Hepatocyte (in vitro differentiated cells): ENCODE results near the gene SLC39A11. TPM values are rescaled to one million over a fixed set of nuclear protein-coding genes. Genes with fewer than 3 reads are reported as not detected.
A peak's percentile ranks its signal among the peaks of the same experiment; 100 is the strongest.

Source experiments
- DNase-seq: peaks from one replicate; pipeline ENCODE4 v3.0.0-alpha.2; 2016; ENCODE audit warnings: low spot score
- H2AFZ ChIP-seq: fragments of 200-600 bp; sonication (generic); 2 replicates; pipeline ENCODE4 v1.6.0; 2016; ENCODE audit warnings: antibody characterized with exemption, mild to moderate bottlenecking
- H3K27ac ChIP-seq: fragments of 200-600 bp; sonication (generic); 2 replicates; pipeline ENCODE4 v1.5.1; 2016; ENCODE audit warnings: mild to moderate bottlenecking
- H3K27me3 ChIP-seq: fragments of 200-600 bp; sonication (generic); 2 replicates; pipeline ENCODE4 v1.6.1; 2016
- H3K36me3 ChIP-seq: fragments of 200-600 bp; sonication (generic); replicated peaks from 2 replicates; pipeline ENCODE4 v1.5.1; 2016; ENCODE audit warnings: low read depth; ENCODE audit not compliant: insufficient read depth
- H3K4me1 ChIP-seq: fragments of 200-600 bp; sonication (generic); 2 replicates; pipeline ENCODE4 v1.5.1; 2016; ENCODE audit warnings: mild to moderate bottlenecking, moderate library complexity; ENCODE audit not compliant: insufficient read depth
- H3K4me2 ChIP-seq: fragments of 200-600 bp; sonication (generic); 2 replicates; pipeline ENCODE4 v1.6.0; 2016
- H3K4me3 ChIP-seq: fragments of 200-600 bp; sonication (generic); 2 replicates; pipeline ENCODE4 v1.5.1; 2016; ENCODE audit warnings: mild to moderate bottlenecking
- H3K79me2 ChIP-seq: fragments of 200-600 bp; sonication (generic); 2 replicates; pipeline ENCODE4 v1.6.0; 2017; ENCODE audit warnings: mild to moderate bottlenecking
- H3K9me2 ChIP-seq: fragments of 200-600 bp; sonication (generic); replicated peaks from 2 replicates; pipeline ENCODE4 v1.6.0; 2017; ENCODE audit warnings: mild to moderate bottlenecking; ENCODE audit not compliant: insufficient read depth
- H3K9me3 ChIP-seq: fragments of 200-600 bp; sonication (generic); 2 replicates; pipeline ENCODE4 v1.5.1; 2016; ENCODE audit warnings: low read depth, mild to moderate bottlenecking
- H4K20me1 ChIP-seq: fragments of 200-600 bp; sonication (generic); 2 replicates; pipeline ENCODE4 v1.6.0; 2016; ENCODE audit warnings: mild to moderate bottlenecking; ENCODE audit not compliant: insufficient read depth, poor library complexity, severe bottlenecking
- CTCF ChIP-seq: fragments of 200-600 bp; sonication (generic); IDR thresholded peaks from 2 replicates; pipeline ENCODE4 v1.5.1; 2016; ENCODE audit warnings: antibody characterized with exemption, mild to moderate bottlenecking; ENCODE audit not compliant: poor library complexity
- EZH2 ChIP-seq: fragments of 200-600 bp; sonication (generic); IDR thresholded peaks from 2 replicates; pipeline ENCODE4 v1.6.1; 2016; ENCODE audit warnings: antibody characterized with exemption, mild to moderate bottlenecking, borderline replicate concordance
- EZH2phosphoT487 ChIP-seq: fragments of 200-600 bp; sonication (generic); IDR thresholded peaks from one replicate; pipeline ENCODE4 v1.6.1; 2018; ENCODE audit warnings: antibody characterized with exemption, mild to moderate bottlenecking, low read depth, moderate library complexity; ENCODE audit not compliant: unreplicated experiment, severe bottlenecking
- WGBS: methylation state at CpG from one replicate; pipeline ENCODE4 v1.1.6; 2016; ENCODE audit warnings: low lambda C conversion rate; ENCODE audit errors: missing lambda C conversion rate; 5-methylcytosine and 5-hydroxymethylcytosine counted together
- polyA plus RNA-seq: library from polyadenylated mRNA; unstranded; fragments of >200 nt; fragmentation: Nextera tagmentation; extraction: Ambion mirVana; gene quantifications from 2 replicates; pipeline ENCODE4 v1.2.1, GENCODE V29; 2016
- total RNA-seq: library from RNA; depleted of rRNA; stranded (reverse); fragments of >200 nt; gene quantifications from 2 replicates; pipeline ENCODE4 v1.2.3, GENCODE V29; 2014

SLC39A11 gene
- total and polyA plus RNA-seq, 2 experiments from 2014 or later: 37.7 to 39.1 TPM

- no peaks in the 10 kb centered on the region for H3K27me3 ChIP-seq
- H4K20me1 ChIP-seq: no peaks in the 10 kb centered on the region
- H2AFZ ChIP-seq: no peak overlapping the region
- H3K4me2 ChIP-seq: no peak overlapping the region
- H3K4me1 ChIP-seq: no peaks in the 10 kb centered on the region
- 85% methylated on average over 7 of the region's 7 CpGs for WGBS
- no peak overlapping the region for H3K27ac ChIP-seq
- no peak overlapping the region for H3K4me3 ChIP-seq
- H3K9me3 ChIP-seq: no peaks in the 10 kb centered on the region
- TF ChIP-seq CTCF (no peak), EZH2 (no peak), EZH2phosphoT487 (no peak)
- H3K36me3 ChIP-seq: no peaks in the 10 kb centered on the region
- no peak for DNase-seq
- H3K79me2 ChIP-seq: no peaks in the 10 kb centered on the region
- H3K9me2 ChIP-seq: no peaks in the 10 kb centered on the region
Observed at GRCh38 chr17:73010414-73010813, 82.1 kb downstream of the SLC39A11 start.

GRCh38 chr17:73007407-73007806 lies 85.1 kb downstream of the SLC39A11 start:
- Histone ChIP-seq H3K27ac (no peak overlapping the region), H3K4me1 (no peaks in the 10 kb centered on the region), H3K9me3 (no peaks in the 10 kb centered on the region), H2AFZ (no peak overlapping the region), H3K36me3 (no peaks in the 10 kb centered on the region), H3K4me3 (no peak overlapping the region), H3K27me3 (no peaks in the 10 kb centered on the region), H3K4me2 (no peak overlapping the region), H3K79me2 (no peaks in the 10 kb centered on the region), H4K20me1 (no peaks in the 10 kb centered on the region), H3K9me2 (no peaks in the 10 kb centered on the region)
- DNase-seq: no peak
- TF ChIP-seq EZH2 (no peak), CTCF (no peak), EZH2phosphoT487 (no peak)
- WGBS: 84% methylated on average over 6 of the region's 7 CpGs

- 84% methylated on average over 8 of the region's 8 CpGs for WGBS
- TF ChIP-seq EZH2phosphoT487: no peak
- TF ChIP-seq EZH2: no peak
- TF ChIP-seq CTCF: no peak
- no peak overlapping the region for H3K4me2 ChIP-seq
- no peak overlapping the region for H3K4me3 ChIP-seq
- H3K36me3 ChIP-seq: no peaks in the 10 kb centered on the region
- no peak overlapping the region for H3K27ac ChIP-seq
- no peaks in the 10 kb centered on the region for H3K9me2 ChIP-seq
- no peak for DNase-seq
- H3K27me3 ChIP-seq: no peaks in the 10 kb centered on the region
- H4K20me1 ChIP-seq: no peaks in the 10 kb centered on the region
- no peaks in the 10 kb centered on the region for H3K9me3 ChIP-seq
- no peaks in the 10 kb centered on the region for H3K79me2 ChIP-seq
- H3K4me1 ChIP-seq: no peaks in the 10 kb centered on the region
- H2AFZ ChIP-seq: no peak overlapping the region
Observed at GRCh38 chr17:73005360-73005759, 87.1 kb downstream of the SLC39A11 start.

GRCh38 chr17:73003487-73003886 lies 89.0 kb downstream of the SLC39A11 start:
- no peaks in the 10 kb centered on the region for H3K9me3 ChIP-seq
- TF ChIP-seq EZH2 (no peak), CTCF (no peak), EZH2phosphoT487 (no peak)
- no peak overlapping the region for H2AFZ ChIP-seq
- no peaks in the 10 kb centered on the region for H3K9me2 ChIP-seq
- no peak overlapping the region for H3K4me3 ChIP-seq
- no peaks in the 10 kb centered on the region for H3K4me1 ChIP-seq
- WGBS: 81% methylated on average over 6 of the region's 6 CpGs
- H3K27me3 ChIP-seq: no peaks in the 10 kb centered on the region
- no peaks in the 10 kb centered on the region for H3K36me3 ChIP-seq
- H3K27ac ChIP-seq: no peak overlapping the region
- H3K79me2 ChIP-seq: no peaks in the 10 kb centered on the region
- no peaks in the 10 kb centered on the region for H4K20me1 ChIP-seq
- H3K4me2 ChIP-seq: no peak overlapping the region
- peak; percentile 11 for DNase-seq
